Heart right ventricle (tissue), 16 donors: ENCODE measurements around the gene ELL. TPM values are rescaled to one million over a fixed set of nuclear protein-coding genes. Genes with fewer than 3 reads are reported as not detected.

Experiments
- ATAC-seq, 8 donors: fragments of 200-7000 bp; cut with Tn5 transposase; one replicate each; pipeline ENCODE4 v1.9.1; 2020; ENCODE audit warnings: mild to moderate bottlenecking in 8 of 8, moderate library complexity in 8 of 8, moderate number of reproducible peaks in 1 of 8
- DNase-seq, 2 donors: peaks; one replicate each; pipeline ENCODE4 v3.0.0-alpha.2; 2020
- H3K27ac ChIP-seq, 10 donors: fragments of 200-600 bp; sonication (generic) in 2 of 10; one replicate each; pipeline versions ENCODE4 v1.5.0 to v1.8.0; 2020 to 2022; ENCODE audit warnings: mild to moderate bottlenecking in 3 of 10
- H3K27me3 ChIP-seq, 7 donors: fragments of 200-600 bp; one replicate each; pipeline ENCODE4 v1.8.0; 2021 to 2022; ENCODE audit warnings: mild to moderate bottlenecking in 2 of 7
- H3K36me3 ChIP-seq, 9 donors: fragments of 200-600 bp; sonication (generic) in 1 of 9; one replicate each; pipeline versions ENCODE4 v1.5.0 to v1.8.0; 2020 to 2022; ENCODE audit warnings: mild to moderate bottlenecking in 2 of 9
- H3K4me1 ChIP-seq, 9 donors: fragments of 200-600 bp; sonication (generic) in 1 of 9; one replicate each; pipeline versions ENCODE4 v1.5.0 to v1.8.0; 2020 to 2022; ENCODE audit warnings: mild to moderate bottlenecking in 4 of 9
- H3K4me3 ChIP-seq, 10 donors: fragments of 200-600 bp; sonication (generic) in 2 of 10; one replicate each; pipeline versions ENCODE4 v1.5.0 to v1.8.0; 2020 to 2022; ENCODE audit warnings: mild to moderate bottlenecking in 7 of 10, moderate library complexity in 2 of 10
- H3K9me3 ChIP-seq, 11 donors: fragments of 200-600 bp in 10 of 11; sonication (generic) in 2 of 11; one replicate each; pipeline versions ENCODE4 v1.5.0 to v1.8.0; 2013 to 2022; ENCODE audit warnings: mild to moderate bottlenecking in 2 of 11, control low read depth in 1 of 11, moderate library complexity in 1 of 11
- CTCF ChIP-seq, 9 donors: fragments of 200-600 bp; sonication (generic) in 2 of 9; IDR thresholded peaks; one replicate each; pipeline versions ENCODE4 v1.5.0 to v1.8.0; 2021 to 2022; ENCODE audit warnings: antibody characterized with exemption in 9 of 9, mild to moderate bottlenecking in 5 of 9, moderate library complexity in 1 of 9
- WGBS, 2 donors: extraction: QIAGEN DNeasy Blood & Tissue Kit; methylation state at CpG; one replicate each; pipeline ENCODE4 v1.1.7; 2013; ENCODE audit warnings: inconsistent platforms in 1 of 2; 5-methylcytosine and 5-hydroxymethylcytosine counted together
- intact Hi-C, 10 donors: fragments of 100-400 bp; cut with DNase I; formaldehyde crosslinking; loops; one replicate each; pipeline versions ENCODE4 v1.11.1 to v1.14.2; 2022
- long read RNA-seq, 3 donors: library from polyadenylated mRNA; unstranded; transcript quantifications; one replicate each; pipeline ENCODE4 v2.0.0, GENCODE V29; 2020 to 2021
- polyA plus RNA-seq, 2 donors: library from polyadenylated mRNA; stranded (reverse); fragments of 200-250 nt; gene quantifications; one replicate each; pipeline ENCODE4 v1.2.3, GENCODE V29; 2013
- total RNA-seq, 10 donors: library from RNA; stranded (reverse); fragmentation: NEBNext Ultra II Directional in 3 of 10; extraction: Animal tissue kit (Norgen Biotek cat#: 25700) in 3 of 10; gene quantifications; one replicate each; pipeline versions ENCODE4 v1.2.1 to v1.2.4, GENCODE V29; 2021 to 2023
- donor health status: Arrhythmogenic right ventricular cardiomyopathy.
- donor health status: ischemic (EF 13 %, LVEDD 7.1; RV severe dilation, severe dysfunction).
- donor health status: healthy with polysubstance abuse.
- donor health status: DM: no; HTN: yes; CAD: no.
- donor health status: DM: no; HTN: no; CAD: no.
- donor health status: ischemic (EF 25% LVEDD 6.9; RV normal size, moderate dysfunction).
- donor health status: ischemic (EF 25% LVEDD 5.7; RV mildly dilated, moderate dysfunction).
- donor health status: healthy.
- donor health status: DM: yes; HTN: yes; CAD: no.
- donor health status: Ischemic cardiomyopathy.
- donor health status: ischemic (EF 35%, LVEDD 5.7; RV mildly dilated, moderate dysfunction).
- donor health status: nonischemic (EF 11% LVEDD 7.7; RV severe dilation, severe dysfunction).
- donor health status: DM: yes; HTN: yes; CAD: no.
- donor health status: PGD.
- donor health status: ischemic (EF 29% LVEDD 5.4; RV normal size, mild dysfunction).
- donor health status: nonischemic (EF 23%, LVEDD 6.1; RV moderate dilation, normal function).

ELL gene
- total RNA-seq (10 to 100 TPM in 2 of 10 donors, 1 to 10 TPM in 8; 5.7 to 13.1 (median 7.5) TPM), polyA plus RNA-seq (1 to 10 TPM; 4.0 to 6.7 TPM)
- long read RNA-seq, donor 1, full-length matches to known transcripts = 4 of 13 reads
- long read RNA-seq, donor 1, partial matches to known transcripts = 6 of 13 reads
- long read RNA-seq, donor 1, other reads (novel, unspliced or antisense) = 3 of 13 reads
- long read RNA-seq, donor 2, full-length matches to known transcripts = 5 of 22 reads
- long read RNA-seq, donor 2, partial matches to known transcripts = 10 of 22 reads
- long read RNA-seq, donor 2, other reads (novel, unspliced or antisense) = 7 of 22 reads
- long read RNA-seq, donor 3, full-length matches to known transcripts = 6 of 35 reads
- long read RNA-seq, donor 3, partial matches to known transcripts = 23 of 35 reads
- long read RNA-seq, donor 3, other reads (novel, unspliced or antisense) = 6 of 35 reads

- WGBS, 2 donors = 1% methylated on average over 50 to 52 of the region's 52 CpGs
- no peak for TF ChIP-seq CTCF (IDR thresholded peaks at IDR 0.05)
- Histone ChIP-seq H3K9me3 (no peaks in the 10 kb centered on the region), H3K36me3 (no peaks in the 10 kb centered on the region), H3K27ac (peak within 1 kb of the TSS; percentile 79 to 100 (median 95)), H3K4me3 (peak within 1 kb of the TSS; percentile 67 to 100 (median 98)), H3K27me3 (no peaks in the 10 kb centered on the region), H3K4me1 (peaks cover 0 to 41% (median 26%) of the 10 kb centered on the region in 9 donors)
- DNase-seq (no peak), ATAC-seq (peak in 6 of 8 donors; percentile 0 to 9 (median 1))
- intact Hi-C loops = loop anchor here in 6 of 10 donors (1.0 to 5.0 kb wide), 6 partner anchors 21 to 59 kb away; partner anchors contain the start of genes KXD1 (in 4 of the 6), FKBP8 (in 1 of the 6) and UBA52 (in 1 of the 6)
Measured at GRCh38 chr19:18521692-18522123, at the start of gene ELL. Gene ELL, minus strand, starts transcription at chr19:18522070. Its CDS starts 15 bp downstream, at chr19:18522055.

- Histone ChIP-seq H3K4me1 (peaks cover 9 to 21% (median 17%) of the 10 kb centered on the region in 9 donors), H3K36me3 (peaks cover 0 to 70% (median 47%) of the 10 kb centered on the region in 9 donors), H3K27me3 (no peaks in the 10 kb centered on the region), H3K27ac (no peak overlapping the region), H3K4me3 (no peak overlapping the region), H3K9me3 (no peaks in the 10 kb centered on the region)
- no peak for ATAC-seq
- intact Hi-C loops = loop anchor here in 2 of 10 donors (10.0 kb wide), 2 partner anchors 104 to 124 kb away; no protein-coding TSS in a partner anchor
- no peak for TF ChIP-seq CTCF (IDR thresholded peaks at IDR 0.05)
- no peak for DNase-seq
- 88 to 90% methylated on average over 15 of the region's 15 CpGs for WGBS, 2 donors
Measured at GRCh38 chr19:18568367-18568766, 46.5 kb upstream of the ELL start.

- WGBS, 2 donors = 95 to 97% methylated on average over 8 of the region's 8 CpGs
- Histone ChIP-seq H3K4me3 (no peak overlapping the region), H3K27ac (no peak overlapping the region), H3K4me1 (peaks cover 0 to 15% (median 8%) of the 10 kb centered on the region in 9 donors), H3K36me3 (peaks cover 0 to 80% (median 47%) of the 10 kb centered on the region in 9 donors), H3K9me3 (no peaks in the 10 kb centered on the region), H3K27me3 (no peaks in the 10 kb centered on the region)
- TF ChIP-seq CTCF (IDR thresholded peaks at IDR 0.05) = no peak
- no peak for ATAC-seq
- no peak for DNase-seq
- intact Hi-C loops = loop anchor here in 2 of 10 donors (10.0 kb wide), 2 partner anchors 102 to 122 kb away; no protein-coding TSS in a partner anchor
Measured at GRCh38 chr19:18566953-18567352, 45.1 kb upstream of the ELL start.

GRCh38 chr19:18562086-18562485 lies 40.2 kb upstream of the ELL start:
- DNase-seq (peak; percentile 40 to 64), ATAC-seq (peak in 7 of 8 donors; percentile 3 to 56 (median 44))
- H3K27ac ChIP-seq = peak overlapping the region in 9 of 10 donors; percentile 42 to 89 (median 79)
- intact Hi-C loops = loop anchor here in 3 of 10 donors (5.0 to 10.0 kb wide), 3 partner anchors 97 to 117 kb away; no protein-coding TSS in a partner anchor
- WGBS, 2 donors = 41 to 48% methylated on average over 14 of the region's 14 CpGs
- H3K36me3 ChIP-seq = peaks cover 0 to 63% (median 34%) of the 10 kb centered on the region in 9 donors
- no peaks in the 10 kb centered on the region for H3K27me3 ChIP-seq
- TF ChIP-seq CTCF (IDR thresholded peaks at IDR 0.05) = no peak
- H3K4me1 ChIP-seq = peaks cover 4 to 44% (median 28%) of the 10 kb centered on the region in 9 donors
- no peak overlapping the region for H3K4me3 ChIP-seq
- no peaks in the 10 kb centered on the region for H3K9me3 ChIP-seq
